ENCODE measurements around the gene TMEM132E.

TMEM132E gene

GRCh38 chr17:34667656-34668055, 88.3 kb downstream of the TMEM132E start:
- no peak for FAIRE-seq

DNA sequence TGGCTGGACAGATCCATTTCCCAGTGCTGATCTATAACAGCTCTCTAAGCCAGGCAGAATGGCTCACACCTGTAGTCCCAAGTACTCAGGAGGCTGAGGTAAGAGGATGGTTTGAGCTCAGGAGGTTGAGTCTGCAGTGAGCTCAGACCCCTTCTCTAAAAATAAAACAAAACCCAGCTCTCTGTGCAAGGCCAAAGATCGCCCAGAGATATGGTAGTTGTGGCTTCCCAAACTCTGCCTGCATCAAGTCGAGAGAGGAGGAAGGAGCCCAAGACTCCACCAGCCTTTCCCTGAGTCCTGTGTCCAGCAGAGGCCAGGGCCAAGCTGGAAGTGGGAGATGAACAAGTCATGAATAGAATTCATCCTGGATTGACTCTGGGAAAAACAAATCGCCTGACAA, 88.8 kb downstream of the TMEM132E start:
- FAIRE-seq = no peak

- no peak for FAIRE-seq
Observed at GRCh38 chr17:34669511-34669910, 90.1 kb downstream of the TMEM132E start.

DNA sequence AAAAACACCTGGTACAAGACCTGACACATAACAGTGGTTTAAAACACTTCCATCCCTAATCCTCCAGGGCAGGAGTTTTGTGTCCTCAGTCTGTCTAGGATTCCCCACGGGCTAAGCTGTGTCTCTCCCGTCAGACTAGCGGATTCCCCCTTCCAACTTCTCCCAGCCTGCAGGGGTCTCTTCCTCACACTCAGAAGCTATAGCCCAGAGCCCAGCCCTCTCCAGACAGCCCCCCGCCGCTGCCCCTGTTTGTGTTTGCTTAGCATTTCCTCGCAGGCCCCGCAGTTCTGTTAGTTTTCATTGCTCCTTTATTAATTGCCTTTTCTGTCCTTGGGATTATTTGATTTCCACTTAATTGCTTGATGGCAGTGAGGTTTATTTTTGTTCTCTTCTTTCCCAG, 91.2 kb downstream of the TMEM132E start:
- FAIRE-seq = no peak

- FAIRE-seq = no peak
Observed at GRCh38 chr17:34671191-34671590, 91.8 kb downstream of the TMEM132E start.

DNA sequence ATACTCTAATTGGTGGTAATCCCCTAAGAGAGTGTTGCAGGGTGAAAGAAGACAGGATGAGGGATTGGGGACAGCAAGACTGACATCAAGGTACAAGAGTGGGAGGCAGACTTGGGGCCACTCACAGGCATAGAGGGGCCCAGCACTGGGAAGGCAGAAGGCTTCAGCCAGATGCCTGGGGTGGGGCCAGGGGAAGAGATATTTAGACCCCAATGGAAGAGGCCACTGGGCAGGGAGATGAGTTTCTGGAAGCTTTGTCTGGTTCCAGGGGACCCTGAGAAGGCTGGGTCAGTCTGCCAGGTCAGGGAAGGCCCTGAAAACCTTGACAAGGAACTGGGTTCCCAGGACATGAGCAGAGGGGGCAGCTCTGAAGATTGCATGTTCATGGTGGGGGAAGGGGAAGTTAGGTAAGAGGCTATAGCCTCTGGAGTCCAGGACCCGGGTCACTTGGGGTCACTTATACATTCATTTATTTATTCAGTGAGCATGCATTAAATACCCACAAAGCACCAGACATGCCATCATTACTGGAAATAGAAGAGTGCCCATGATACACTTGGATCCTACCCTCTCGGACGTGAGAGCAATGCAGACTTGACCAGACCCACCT, 92.9 kb downstream of the TMEM132E start:
- no peak for FAIRE-seq

DNA sequence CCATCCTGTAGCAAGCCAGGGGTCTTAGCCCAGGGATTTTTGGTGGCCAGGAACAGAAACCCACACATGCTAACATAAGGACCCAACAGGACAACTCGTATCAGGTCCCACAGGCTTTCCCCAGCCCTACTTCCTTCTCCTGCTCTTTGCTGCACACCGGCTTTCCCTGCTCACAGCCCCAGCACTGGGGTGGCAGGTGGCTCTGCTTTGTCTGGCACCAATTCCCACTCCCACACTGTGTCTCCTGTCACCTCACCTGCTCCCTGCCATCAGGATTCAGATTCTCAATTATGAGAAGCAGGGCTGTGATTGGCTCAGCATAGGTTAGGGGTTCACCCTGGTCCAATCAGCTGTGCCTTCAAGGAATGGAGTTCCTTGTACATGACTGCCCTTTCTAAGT, 94.1 kb downstream of the TMEM132E start:
- FAIRE-seq = no peak

DNA sequence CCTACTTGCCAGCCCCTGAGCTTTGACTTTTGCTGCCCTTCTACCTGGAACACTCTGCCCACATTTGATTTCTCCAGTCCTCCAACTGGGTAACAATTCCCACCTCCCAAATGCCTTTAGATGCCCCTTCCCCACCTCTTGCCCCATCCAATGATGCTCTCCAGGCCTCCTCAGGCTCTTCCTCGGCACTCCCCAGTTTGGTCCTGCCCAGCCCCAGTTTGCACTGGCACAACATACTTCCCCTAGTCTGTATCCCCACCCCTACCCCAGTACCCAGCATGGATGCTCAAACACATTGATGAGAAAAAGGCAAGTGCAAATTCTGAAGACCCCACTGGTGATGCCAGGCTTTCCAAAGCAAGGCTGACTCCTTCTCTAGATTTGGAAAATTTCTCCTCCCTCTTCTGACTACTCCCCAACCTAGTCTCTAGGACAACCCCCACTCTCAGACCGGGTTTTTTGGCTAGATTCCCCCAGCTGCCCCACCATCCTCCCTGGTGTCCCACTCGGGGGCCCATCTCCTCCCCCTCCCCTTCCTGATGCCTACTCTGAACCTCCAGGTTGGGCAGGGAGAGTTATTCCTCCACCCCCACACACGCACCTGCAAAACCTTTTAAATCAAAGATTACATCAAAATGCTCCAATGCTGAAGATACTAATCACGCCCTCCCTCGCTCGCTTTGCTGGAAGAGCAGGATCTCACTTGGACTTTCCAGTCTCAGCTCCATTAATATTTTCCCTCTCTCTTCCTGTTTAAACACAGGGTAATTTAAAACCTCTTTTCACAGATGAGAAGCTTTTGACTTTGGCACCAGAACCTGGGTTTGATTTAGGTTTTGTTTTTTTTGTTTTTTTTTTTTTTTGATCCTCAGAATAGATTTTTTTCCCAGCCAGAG, 94.9 kb downstream of the TMEM132E start:
- FAIRE-seq = no peak

GRCh38 chr17:34675143-34675542, 95.8 kb downstream of the TMEM132E start:
- FAIRE-seq = no peak

DNA sequence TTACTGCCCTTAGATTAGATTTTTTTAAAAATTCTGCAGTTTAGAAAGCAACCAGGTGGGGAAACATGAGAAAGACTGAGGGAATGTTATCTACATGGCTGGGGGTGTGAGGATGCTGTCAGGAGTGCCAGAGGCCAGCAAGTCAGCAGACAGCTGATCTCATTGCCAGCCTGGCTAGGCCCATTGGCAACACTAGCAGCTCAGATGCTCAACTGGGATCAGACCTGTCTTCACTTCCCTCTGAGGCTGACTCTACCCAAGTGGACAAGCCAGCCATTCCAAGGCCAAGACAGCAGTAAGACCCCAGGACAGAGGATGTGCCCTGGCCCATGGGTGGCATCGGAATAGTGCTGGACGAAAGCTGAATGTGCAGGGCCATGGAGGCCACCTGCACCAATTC, 96.2 kb downstream of the TMEM132E start:
- no peak for FAIRE-seq

DNA sequence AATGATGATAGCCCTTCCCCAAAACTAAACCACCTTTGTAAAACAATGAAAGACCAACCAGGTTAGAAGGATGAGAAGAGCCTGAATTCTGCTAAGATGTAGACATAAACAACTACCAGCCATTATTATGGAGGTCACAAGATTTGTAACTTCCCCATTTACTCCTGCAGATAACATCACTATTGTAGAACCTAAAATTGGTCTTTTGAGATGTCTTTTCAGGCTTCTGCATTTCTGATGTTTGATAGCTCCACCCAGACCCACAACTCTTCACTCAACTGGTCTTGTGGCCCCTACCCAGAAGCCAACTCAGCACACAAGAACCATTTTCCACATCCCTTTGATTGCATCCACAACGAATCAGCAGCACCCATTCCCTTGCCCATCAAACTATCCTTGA, 100.8 kb downstream of the TMEM132E start:
- FAIRE-seq = no peak

- no peak for FAIRE-seq
Observed at GRCh38 chr17:34682305-34682704, 102.9 kb downstream of the TMEM132E start.

- no peak for FAIRE-seq
Observed at GRCh38 chr17:34683390-34683789, 104.0 kb downstream of the TMEM132E start.

All from A204.1 (cell line).